NOMO-1 treated with dmso at 0.1 percent for 144 hours (cell line): Measurements from ENCODE around the gene BRCA2.

ENCODE experiments used
- DNase-seq: peaks from one replicate; lab custom pipeline; 2025; ENCODE audit not compliant: unreplicated experiment; lab: John Stamatoyannopoulos, UW

BRCA2 gene

GRCh38 chr13:32315238-32316027 lies at the start of gene BRCA2, which contains the start of gene ZAR1L:
Gene BRCA2, plus strand, starts transcription at chr13:32315508. Its CDS starts 953 bp downstream, at chr13:32316461.
Gene ZAR1L, minus strand, starts transcription at chr13:32315363. Its CDS starts 3,438 bp downstream, at chr13:32311925.
- peak; percentile 94 for DNase-seq

GRCh38 chr13:32265726-32266125 lies 49.6 kb upstream of the BRCA2 start:
- no peak for DNase-seq

- DNase-seq, result no peak
Measured at GRCh38 chr13:32266130-32266529, 49.2 kb upstream of the BRCA2 start.

- peak; percentile 21 for DNase-seq
Measured at GRCh38 chr13:32267836-32268439, 47.4 kb upstream of the BRCA2 start.

- no peak for DNase-seq
Measured at GRCh38 chr13:32272021-32272683, 43.2 kb upstream of the BRCA2 start.

GRCh38 chr13:32277839-32278238 lies 37.5 kb upstream of the BRCA2 start:
- DNase-seq, result no peak

- DNase-seq, result no peak
Measured at GRCh38 chr13:32278426-32278825, 36.9 kb upstream of the BRCA2 start.

GRCh38 chr13:32281096-32281495 lies 34.2 kb upstream of the BRCA2 start:
- no peak for DNase-seq

GRCh38 chr13:32282096-32282711 lies 33.1 kb upstream of the BRCA2 start:
- no peak for DNase-seq

- no peak for DNase-seq
Measured at GRCh38 chr13:32284927-32285632, 30.2 kb upstream of the BRCA2 start.

GRCh38 chr13:32285633-32285965 lies 29.7 kb upstream of the BRCA2 start:
- no peak for DNase-seq

- no peak for DNase-seq
Measured at GRCh38 chr13:32297206-32297605, 18.1 kb upstream of the BRCA2 start.

GRCh38 chr13:32298695-32299094 lies 16.6 kb upstream of the BRCA2 start:
- DNase-seq, result no peak

GRCh38 chr13:32299893-32300292 lies 15.4 kb upstream of the BRCA2 start:
- DNase-seq, result no peak

- no peak for DNase-seq
Measured at GRCh38 chr13:32300406-32300805, 14.9 kb upstream of the BRCA2 start.

GRCh38 chr13:32300920-32301319 lies 14.4 kb upstream of the BRCA2 start:
- no peak for DNase-seq

- DNase-seq, result no peak
Measured at GRCh38 chr13:32302461-32302860, 12.8 kb upstream of the BRCA2 start.

- DNase-seq, result no peak
Measured at GRCh38 chr13:32305646-32306045, 9.7 kb upstream of the BRCA2 start.

GRCh38 chr13:32309312-32310133 lies 5.8 kb upstream of the BRCA2 start:
- DNase-seq, result peak; percentile 89

- DNase-seq, result peak; percentile 82
Measured at GRCh38 chr13:32310134-32310706, 5.1 kb upstream of the BRCA2 start.
